ENCODE data around the gene PRND.

The PRND gene

GRCh38 chr20:4711511-4711910 is 10.2 kb upstream of the PRND start:
- no peak for TF ChIP-seq CTCF (IDR thresholded peaks at IDR 0.05; ENCODE audit: low read depth, low read length, missing control alignments)
- H3K4me3 ChIP-seq (ENCODE audit: low read depth, low read length), result no peak overlapping the region
- DNase-seq (ENCODE audit: low read depth), result no peak
- in situ Hi-C loops (cut with HindIII; ENCODE audit: low sequenced_read_pairs), result no loop called here

- no peak for DNase-seq (ENCODE audit: low read depth)
- no peak for TF ChIP-seq CTCF (IDR thresholded peaks at IDR 0.05; ENCODE audit: low read depth, low read length, missing control alignments)
- in situ Hi-C loops (cut with HindIII; ENCODE audit: low sequenced_read_pairs), result no loop called here
- no peak overlapping the region for H3K4me3 ChIP-seq (ENCODE audit: low read depth, low read length)
Observed at GRCh38 chr20:4713401-4713800, 8.3 kb upstream of the PRND start.

GRCh38 chr20:4714818-4715217 is 6.9 kb upstream of the PRND start:
- no peak for DNase-seq (ENCODE audit: low read depth)
- no peak overlapping the region for H3K4me3 ChIP-seq (ENCODE audit: low read depth, low read length)
- TF ChIP-seq CTCF (IDR thresholded peaks at IDR 0.05; ENCODE audit: low read depth, low read length, missing control alignments), result no peak
- in situ Hi-C loops (cut with HindIII; ENCODE audit: low sequenced_read_pairs), result no loop called here

- H3K4me3 ChIP-seq (ENCODE audit: low read depth, low read length), result no peak overlapping the region
- in situ Hi-C loops (cut with HindIII; ENCODE audit: low sequenced_read_pairs), result no loop called here
- no peak for DNase-seq (ENCODE audit: low read depth)
- no peak for TF ChIP-seq CTCF (IDR thresholded peaks at IDR 0.05; ENCODE audit: low read depth, low read length, missing control alignments)
Observed at GRCh38 chr20:4717816-4718570, 3.7 kb upstream of the PRND start.

- in situ Hi-C loops (cut with HindIII; ENCODE audit: low sequenced_read_pairs), result no loop called here
- no peak for TF ChIP-seq CTCF (IDR thresholded peaks at IDR 0.05; ENCODE audit: low read depth, low read length, missing control alignments)
- no peak overlapping the region for H3K4me3 ChIP-seq (ENCODE audit: low read depth, low read length)
- no peak for DNase-seq (ENCODE audit: low read depth)
Observed at GRCh38 chr20:4719190-4719589, 2.5 kb upstream of the PRND start.

- in situ Hi-C loops (cut with HindIII; ENCODE audit: low sequenced_read_pairs), result no loop called here
- DNase-seq (ENCODE audit: low read depth), result peak; percentile 51
- TF ChIP-seq CTCF (IDR thresholded peaks at IDR 0.05; ENCODE audit: low read depth, low read length, missing control alignments), result peak; percentile 71
- no peak overlapping the region for H3K4me3 ChIP-seq (ENCODE audit: low read depth, low read length)
Observed at GRCh38 chr20:4720041-4720976, 1.4 kb upstream of the PRND start.
